Amygdala (tissue), 56 donors: ENCODE data around the gene KRTAP5-6.

ENCODE experiments used
- DNase-seq, 56 donors: peaks; one replicate each; lab custom pipeline; 2025; lab: John Stamatoyannopoulos, UW

KRTAP5-6 gene

DNA sequence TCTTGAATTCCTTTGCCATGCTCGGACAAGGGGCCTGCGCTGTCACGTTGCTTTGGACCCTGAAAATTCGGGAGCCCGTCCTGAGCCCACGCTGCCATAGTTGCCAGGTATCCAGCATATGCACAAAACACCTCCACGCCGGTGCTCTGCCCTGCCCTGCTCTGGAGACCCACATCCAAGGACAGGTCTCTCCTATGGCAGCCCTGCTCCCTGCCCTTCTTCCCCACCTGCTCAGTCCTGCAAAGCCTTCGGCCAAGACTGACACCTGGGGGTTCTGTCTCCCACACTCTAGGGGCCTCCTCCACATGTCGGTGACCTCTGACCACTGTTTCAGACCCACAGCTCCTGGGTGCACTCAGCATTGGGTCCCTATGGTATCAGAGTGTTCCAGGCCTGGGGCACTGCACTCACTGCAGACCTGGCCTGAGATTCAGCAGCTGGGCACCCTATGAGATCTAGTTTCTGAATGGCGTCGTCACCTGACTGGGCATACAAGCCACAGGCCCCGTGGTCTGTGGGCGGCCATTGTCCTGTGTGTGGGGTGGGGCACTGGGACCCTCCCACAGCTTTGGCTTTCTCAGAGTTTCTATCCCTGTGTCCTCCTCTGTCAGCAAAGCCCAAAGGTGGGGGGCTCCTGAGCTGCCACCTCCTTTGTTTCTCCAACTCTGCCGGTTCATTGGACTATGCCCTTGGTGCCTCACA, 2.0 kb upstream of the KRTAP5-6 start:
- DNase-seq, result no peak

GRCh38 chr11:1695548-1696108, 1.4 kb upstream of the KRTAP5-6 start:
- DNase-seq, result no peak

DNA sequence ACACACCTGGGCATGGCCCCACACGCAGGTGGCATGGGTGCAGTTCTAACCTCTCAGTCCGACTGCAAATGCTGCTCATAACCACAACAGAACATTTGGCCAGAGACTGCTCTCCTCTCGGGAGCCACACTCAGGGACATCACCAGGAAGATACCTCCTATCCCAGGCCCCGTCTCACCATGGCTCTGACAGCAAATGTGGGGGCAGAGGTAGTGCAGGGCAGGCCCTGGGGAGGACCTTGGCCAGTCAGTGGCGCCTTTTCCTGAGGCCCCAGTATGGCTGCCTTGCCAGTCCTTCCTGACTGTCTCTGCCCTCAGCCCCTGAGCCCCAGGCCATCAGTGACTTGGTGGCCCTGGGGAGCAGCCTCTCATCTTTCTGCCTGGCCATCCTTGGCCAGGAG, 2.8 kb downstream of the KRTAP5-6 start:
- DNase-seq, result no peak

DNA sequence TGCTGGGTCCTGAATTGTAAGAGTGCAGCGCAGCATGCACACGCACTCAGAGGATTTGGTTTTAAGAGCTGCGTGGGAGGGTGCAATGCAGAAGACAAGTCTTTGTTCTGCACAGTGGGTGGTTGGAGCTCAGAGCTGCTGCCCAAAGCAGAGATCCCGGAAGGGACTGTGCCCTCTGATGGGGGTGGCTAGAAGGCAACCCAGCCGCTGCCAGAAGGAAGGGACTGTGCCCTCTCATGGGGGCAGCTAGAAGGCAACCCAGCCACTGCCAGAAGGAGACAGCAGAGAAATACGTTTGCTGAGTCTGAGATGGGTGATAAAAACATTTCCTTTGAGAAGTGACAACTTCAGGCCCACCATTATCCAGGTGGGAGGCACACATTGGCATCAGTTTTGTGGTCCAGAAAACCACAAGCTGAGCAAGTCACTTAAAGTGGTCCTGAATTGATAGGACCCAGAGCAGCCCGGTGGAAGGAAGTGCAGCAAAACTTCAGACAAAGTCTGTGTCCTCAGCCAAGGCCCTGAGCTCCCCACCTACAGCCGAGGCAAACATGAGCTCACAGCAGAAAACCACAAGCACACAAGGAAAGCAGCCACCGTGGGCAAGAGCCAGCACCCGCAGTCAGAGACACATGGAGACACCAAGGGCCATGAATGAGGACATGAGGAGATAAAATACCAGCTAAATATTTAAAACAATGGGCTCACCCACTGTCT, 4.3 kb downstream of the KRTAP5-6 start:
- no peak for DNase-seq

- no peak for DNase-seq
Measured at GRCh38 chr11:1702506-1702905, 5.5 kb downstream of the KRTAP5-6 start.

- no peak for DNase-seq
Measured at GRCh38 chr11:1703146-1703545, 6.2 kb downstream of the KRTAP5-6 start.

DNA sequence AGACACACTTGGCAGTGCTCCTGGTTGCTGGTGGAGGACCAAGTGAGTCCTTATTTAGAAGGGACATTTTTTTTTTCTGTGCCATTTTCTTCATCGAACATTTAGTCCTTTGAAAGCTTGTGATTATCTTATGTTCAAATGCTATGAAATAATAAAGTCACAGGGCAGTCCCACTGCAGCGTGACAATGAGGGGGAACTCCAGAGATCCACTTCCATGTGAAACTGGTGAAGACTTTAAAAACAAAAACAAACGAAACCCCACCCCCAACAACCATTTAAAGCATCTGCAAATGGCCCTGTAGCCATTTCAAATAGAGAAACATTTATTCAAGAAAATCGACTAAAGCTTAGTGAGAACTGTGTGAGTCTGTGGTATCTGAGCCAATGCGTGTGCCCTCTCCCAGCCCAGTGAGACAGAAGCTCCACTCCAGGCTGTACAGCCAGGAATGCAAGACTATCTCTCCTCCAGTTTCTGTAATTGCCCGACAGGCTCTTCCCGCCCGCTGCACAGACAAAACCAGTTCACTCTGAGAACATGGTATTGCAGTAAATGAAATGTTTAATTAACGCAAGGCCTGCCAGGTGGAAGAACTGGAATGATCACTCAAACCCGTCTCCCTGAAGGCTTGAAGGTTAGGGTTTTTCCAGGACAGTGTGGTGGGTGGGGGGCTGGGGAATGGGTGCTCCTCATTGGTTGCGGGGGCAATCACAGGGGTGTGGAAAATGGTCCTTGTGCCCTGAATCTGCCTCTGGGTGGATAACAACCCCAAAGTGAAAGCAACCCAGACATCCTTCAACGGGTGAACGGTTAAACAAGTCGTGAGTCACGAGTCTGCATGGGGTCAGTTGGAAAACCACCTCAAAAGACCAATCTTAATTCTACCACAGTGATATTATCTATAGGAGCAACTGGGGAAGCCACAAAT, 8.4 kb downstream of the KRTAP5-6 start:
- no peak for DNase-seq

DNA sequence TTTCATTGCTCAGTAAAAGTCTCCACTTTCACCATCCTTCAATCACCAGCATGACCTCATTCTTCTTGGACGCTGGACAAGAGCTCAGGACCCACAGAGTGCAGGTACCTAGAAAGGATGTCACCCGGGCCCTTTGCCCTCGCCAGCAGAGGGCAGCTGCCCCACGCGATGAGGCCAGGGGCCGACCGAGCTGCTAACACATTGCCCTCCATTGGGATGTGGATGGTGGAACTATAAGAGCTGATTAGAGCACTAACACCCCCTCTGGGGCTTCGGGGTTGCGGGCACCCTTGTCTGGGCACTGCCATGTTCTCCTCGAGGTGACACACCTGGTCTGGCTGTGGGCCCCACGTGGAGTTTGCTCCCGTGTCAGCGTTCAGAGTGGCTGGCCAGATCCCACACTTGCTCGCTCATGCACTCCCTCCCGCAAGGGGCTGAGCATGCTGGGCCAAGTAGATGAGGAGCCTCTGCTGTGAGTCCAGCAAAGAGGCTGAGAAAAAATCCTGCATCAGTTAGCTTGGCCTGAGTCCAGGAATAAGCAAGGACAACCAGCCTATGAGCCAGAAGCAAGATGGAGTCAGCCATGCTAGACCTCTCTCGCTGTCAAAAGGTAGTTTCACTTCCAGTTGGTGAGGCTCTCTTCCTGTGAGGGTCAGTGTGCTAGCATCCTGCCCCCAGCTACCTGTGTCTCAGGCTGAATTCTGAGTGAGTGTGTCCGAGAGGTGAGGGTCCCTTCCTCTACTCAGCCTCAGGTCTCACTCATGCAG, 9.8 kb downstream of the KRTAP5-6 start:
- DNase-seq, result no peak

DNA sequence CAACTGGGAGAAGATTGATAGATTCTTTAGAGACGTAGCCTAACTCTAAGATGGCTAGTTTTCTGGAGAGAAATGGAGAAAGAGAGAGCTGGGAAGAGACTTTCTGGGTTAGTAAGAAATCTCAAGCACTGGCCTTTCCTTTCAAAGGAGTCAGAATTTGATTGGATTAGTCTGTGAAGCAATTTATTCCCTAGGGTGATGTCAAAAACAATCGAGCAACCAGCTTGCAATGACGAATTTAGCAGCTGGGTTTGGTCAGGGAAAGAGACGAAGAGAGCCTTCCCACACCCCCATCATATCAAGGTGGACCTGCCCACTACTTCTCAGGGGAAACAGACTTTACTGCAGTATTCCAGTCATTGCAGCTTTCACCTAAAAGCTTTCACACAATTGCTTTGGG, 10.8 kb downstream of the KRTAP5-6 start:
- DNase-seq, result no peak

GRCh38 chr11:1708716-1709115, 11.7 kb downstream of the KRTAP5-6 start:
- DNase-seq, result no peak

GRCh38 chr11:1714908-1715885, 18.2 kb downstream of the KRTAP5-6 start:
- DNase-seq, result no peak

- DNase-seq, result no peak
Measured at GRCh38 chr11:1717745-1718144, 20.8 kb downstream of the KRTAP5-6 start.

DNA sequence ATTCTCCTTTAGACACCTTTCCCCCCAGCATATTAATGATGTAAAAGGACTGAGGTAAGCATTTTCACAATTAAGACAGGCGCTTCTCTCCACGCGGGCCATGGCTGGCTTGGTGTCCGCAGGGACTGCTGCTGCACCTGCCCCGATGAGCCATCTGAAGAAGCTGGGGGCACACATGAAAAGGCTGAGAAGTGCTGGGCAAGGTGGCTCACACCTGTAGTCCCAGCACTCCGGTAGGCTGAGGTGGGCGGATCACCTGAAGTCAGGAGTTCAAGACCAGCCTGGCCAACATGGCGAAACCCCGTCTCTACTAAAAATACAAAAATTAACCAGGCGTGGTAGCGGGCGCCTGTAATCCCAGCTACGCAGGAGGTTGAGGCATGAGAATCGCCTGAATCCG, 21.3 kb downstream of the KRTAP5-6 start:
- DNase-seq, result no peak

- no peak for DNase-seq
Measured at GRCh38 chr11:1719781-1720180, 22.8 kb downstream of the KRTAP5-6 start.

DNA sequence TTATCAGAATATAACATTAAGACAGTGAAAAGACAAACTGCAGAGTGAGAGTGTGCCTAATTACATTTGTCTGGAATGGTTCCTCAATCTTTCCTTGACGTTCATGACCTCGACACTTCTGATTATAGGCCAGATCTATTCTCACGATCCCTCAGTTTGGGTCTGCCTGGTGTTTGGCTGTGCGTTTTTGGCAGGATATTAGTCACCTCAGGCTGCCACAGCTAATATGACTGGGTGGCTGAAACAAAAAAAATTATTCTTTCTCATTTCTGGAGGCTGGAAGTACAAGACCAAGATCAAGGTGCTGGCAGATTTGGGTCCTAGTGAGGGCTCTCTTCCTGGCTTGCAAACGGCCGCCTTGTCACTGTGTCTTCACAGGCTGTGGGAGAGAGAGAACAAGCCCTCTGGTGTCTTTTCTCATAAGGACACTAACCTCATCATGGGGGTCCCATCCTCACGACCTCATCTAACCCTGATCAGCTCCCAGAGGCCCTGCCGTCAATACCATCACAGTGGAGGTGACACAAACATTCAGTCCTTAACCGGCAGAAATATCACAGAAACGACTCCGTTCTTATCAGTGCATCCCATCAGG, 30.2 kb downstream of the KRTAP5-6 start:
- DNase-seq, result no peak

DNA sequence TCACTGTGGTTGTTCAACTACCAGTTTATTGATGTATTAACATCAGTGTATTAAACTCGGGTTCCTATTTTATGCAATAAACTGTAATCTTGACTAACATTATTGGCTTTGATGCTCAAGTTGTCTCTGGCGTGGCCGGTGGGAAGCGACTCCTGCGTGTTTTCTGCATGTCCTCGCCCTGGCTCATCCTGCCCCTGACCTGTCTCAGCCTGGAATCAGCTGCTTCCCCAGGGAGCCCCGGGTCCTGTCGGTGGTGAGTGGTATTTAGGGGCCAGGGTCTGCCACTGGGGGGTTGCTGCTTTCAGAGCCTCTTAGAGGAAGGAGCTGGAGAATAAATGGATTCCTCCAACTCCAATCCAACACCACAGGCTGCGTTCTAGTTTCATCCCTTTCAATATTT, 30.9 kb downstream of the KRTAP5-6 start:
- DNase-seq, result no peak

DNA sequence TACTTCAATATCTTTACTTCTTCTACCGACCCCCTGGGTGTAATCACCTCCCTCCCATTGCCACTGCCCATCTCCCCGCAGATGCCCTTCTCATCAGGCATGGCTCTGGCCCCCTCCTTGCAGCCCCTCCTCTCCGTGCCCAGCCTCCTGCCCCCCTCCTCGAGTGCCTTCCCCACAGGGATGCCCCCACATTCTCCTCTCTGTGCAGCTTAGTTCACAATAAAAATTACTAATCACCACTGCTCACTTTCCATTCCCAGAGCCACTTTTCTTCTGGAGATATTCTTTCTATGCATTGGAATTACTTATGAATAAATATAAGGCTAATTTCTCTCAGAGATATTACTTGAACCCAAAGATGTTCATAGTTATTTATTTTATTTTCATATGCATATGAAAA, 31.3 kb downstream of the KRTAP5-6 start:
- no peak for DNase-seq

GRCh38 chr11:1728931-1729691, 32.1 kb downstream of the KRTAP5-6 start:
- DNase-seq, result no peak
